Tibial nerve (tissue), 4 donors: Measurements from ENCODE around the gene RANBP9. TPM values are rescaled to one million over a fixed set of nuclear protein-coding genes. Genes with fewer than 3 reads are reported as not detected.

Experiments
- DNase-seq, 2 donors: peaks; one replicate each; pipeline ENCODE4 v3.0.0-alpha.2; 2019; ENCODE audit warnings: low spot score in 2 of 2
- H3K27ac ChIP-seq, 4 donors: fragments of 200-600 bp; sonication (generic) in 3 of 4; one replicate each; pipeline ENCODE4 v1.5.1; 2017 to 2019; ENCODE audit warnings: mild to moderate bottlenecking in 1 of 4
- H3K27me3 ChIP-seq, 2 donors: fragments of 200-600 bp; sonication (generic) in 1 of 2; one replicate each; pipeline versions ENCODE4 v1.5.1 to v1.6.0; 2017 to 2019
- H3K36me3 ChIP-seq, 3 donors: fragments of 200-600 bp; sonication (generic); one replicate each; pipeline ENCODE4 v1.5.1; 2018 to 2019
- H3K4me1 ChIP-seq, 4 donors: fragments of 200-600 bp; sonication (generic) in 3 of 4; one replicate each; pipeline ENCODE4 v1.5.1; 2017 to 2019
- H3K4me3 ChIP-seq, 4 donors: fragments of 200-600 bp; sonication (generic) in 3 of 4; one replicate each; pipeline ENCODE4 v1.5.1; 2017 to 2019; ENCODE audit warnings: mild to moderate bottlenecking in 1 of 4, moderate library complexity in 1 of 4
- H3K9me3 ChIP-seq, 4 donors: fragments of 200-600 bp; sonication (generic) in 3 of 4; one replicate each; pipeline ENCODE4 v1.5.1; 2017 to 2019
- EP300 ChIP-seq, 2 donors: sonication (generic); formaldehyde crosslinking; IDR thresholded peaks; one replicate each; pipeline ENCODE4 v1.6.1; 2017; ENCODE audit warnings: antibody characterized with exemption in 2 of 2, mild to moderate bottlenecking in 1 of 2
- POLR2A ChIP-seq, 2 donors: fragments of 450-650 bp; IDR thresholded peaks; one replicate each; pipeline ENCODE4 v1.6.1; 2017; ENCODE audit warnings: antibody characterized with exemption in 2 of 2, mild to moderate bottlenecking in 2 of 2, moderate library complexity in 2 of 2
- WGBS, 2 donors: methylation state at CpG; one replicate each; pipeline ENCODE4 v1.1.5; 2018; 5-methylcytosine and 5-hydroxymethylcytosine counted together
- total RNA-seq, 4 donors: library from RNA; depleted of rRNA; stranded (reverse); fragments of >200 nt; gene quantifications; one replicate each; pipeline ENCODE4 v1.1.0, GENCODE V29; 2016
- TF ChIP-seq, protein P1 (sequence below), 5 experiments: fragments of 200-600 bp in 3 of 5; fragments of 450-650 bp in 2 of 5; sonication (generic) in 3 of 5; IDR thresholded peaks; one replicate each; pipeline ENCODE4 v1.5.1; 2016 to 2019; ENCODE audit warnings: antibody characterized with exemption in 5 of 5, mild to moderate bottlenecking in 3 of 5, moderate library complexity in 2 of 5

Gene RANBP9
- total RNA-seq, 4 donors from 2014 or later, result 28.5 to 38.4 (median 37.7) TPM

DNA sequence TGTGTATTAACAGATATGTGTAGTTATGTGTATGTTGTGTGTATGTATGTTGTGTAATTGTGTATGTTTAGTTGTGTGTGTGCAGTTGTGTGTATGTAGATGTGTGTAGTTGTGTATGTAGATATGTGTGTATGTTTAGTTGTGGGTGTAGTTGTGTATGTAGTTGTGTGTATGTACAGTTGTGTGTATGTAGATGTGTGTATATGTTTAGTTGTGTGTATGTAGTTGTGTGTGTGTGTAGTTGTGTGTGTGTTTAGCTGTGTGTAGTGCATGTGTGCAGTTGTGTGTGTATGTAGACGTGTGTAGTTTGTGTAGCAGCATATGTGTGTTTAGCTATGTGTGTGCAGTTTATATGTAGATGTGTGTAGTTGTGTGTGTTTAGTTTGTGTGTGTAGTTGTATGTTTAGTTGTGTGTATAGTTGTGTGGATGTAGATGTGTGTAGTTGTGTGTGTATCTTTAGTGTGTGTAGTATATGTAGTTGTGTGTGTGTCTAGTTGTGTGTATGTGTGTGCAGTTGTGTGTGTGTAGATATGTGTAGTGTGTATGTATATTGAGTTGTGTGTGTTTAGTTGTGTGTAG, 121.0 kb downstream of the RANBP9 start:
- no peak for DNase-seq
- TF ChIP-seq POLR2A (IDR thresholded peaks at IDR 0.05) (no peak), EP300 (IDR thresholded peaks at IDR 0.05) (no peak)
- TF ChIP-seq, protein P1, sequence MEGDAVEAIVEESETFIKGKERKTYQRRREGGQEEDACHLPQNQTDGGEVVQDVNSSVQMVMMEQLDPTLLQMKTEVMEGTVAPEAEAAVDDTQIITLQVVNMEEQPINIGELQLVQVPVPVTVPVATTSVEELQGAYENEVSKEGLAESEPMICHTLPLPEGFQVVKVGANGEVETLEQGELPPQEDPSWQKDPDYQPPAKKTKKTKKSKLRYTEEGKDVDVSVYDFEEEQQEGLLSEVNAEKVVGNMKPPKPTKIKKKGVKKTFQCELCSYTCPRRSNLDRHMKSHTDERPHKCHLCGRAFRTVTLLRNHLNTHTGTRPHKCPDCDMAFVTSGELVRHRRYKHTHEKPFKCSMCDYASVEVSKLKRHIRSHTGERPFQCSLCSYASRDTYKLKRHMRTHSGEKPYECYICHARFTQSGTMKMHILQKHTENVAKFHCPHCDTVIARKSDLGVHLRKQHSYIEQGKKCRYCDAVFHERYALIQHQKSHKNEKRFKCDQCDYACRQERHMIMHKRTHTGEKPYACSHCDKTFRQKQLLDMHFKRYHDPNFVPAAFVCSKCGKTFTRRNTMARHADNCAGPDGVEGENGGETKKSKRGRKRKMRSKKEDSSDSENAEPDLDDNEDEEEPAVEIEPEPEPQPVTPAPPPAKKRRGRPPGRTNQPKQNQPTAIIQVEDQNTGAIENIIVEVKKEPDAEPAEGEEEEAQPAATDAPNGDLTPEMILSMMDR (IDR thresholded peaks at IDR 0.05), result no peak
- no peaks in the 10 kb centered on the region for H3K9me3 ChIP-seq
- H3K4me1 ChIP-seq, result no peaks in the 10 kb centered on the region
- H3K27ac ChIP-seq, result no peak overlapping the region
- no peak overlapping the region for H3K4me3 ChIP-seq
- 92 to 97% methylated on average over 1 of the region's 1 CpG for WGBS, 2 donors
- H3K27me3 ChIP-seq, result no peaks in the 10 kb centered on the region
- peaks cover 0 to 85% (median 5%) of the 10 kb centered on the region in 3 donors for H3K36me3 ChIP-seq

DNA sequence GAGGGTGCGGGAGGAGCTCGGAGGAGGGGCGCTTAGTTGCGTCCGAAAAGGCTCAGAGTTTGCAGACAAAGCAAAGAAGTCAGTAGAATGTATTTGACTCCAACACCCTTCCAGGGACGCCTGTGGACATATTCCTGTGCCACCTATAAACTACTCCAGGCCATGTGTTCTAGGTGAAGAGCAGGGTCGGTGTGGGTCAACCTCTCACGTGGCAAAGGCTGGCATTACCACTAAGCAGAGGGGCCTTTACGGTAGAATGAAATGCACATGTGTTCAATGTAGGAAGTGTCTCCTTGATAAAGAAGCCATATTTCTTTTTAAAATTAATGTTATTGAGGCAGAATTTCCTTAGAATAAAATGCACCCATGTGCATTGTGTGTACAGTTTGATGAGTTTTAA, 121.8 kb downstream of the RANBP9 start:
- no peak overlapping the region for H3K4me3 ChIP-seq
- peaks cover 0 to 85% (median 5%) of the 10 kb centered on the region in 3 donors for H3K36me3 ChIP-seq
- WGBS, 2 donors, result 82 to 85% methylated on average over 9 of the region's 9 CpGs
- DNase-seq, result no peak
- no peak overlapping the region for H3K27ac ChIP-seq
- H3K27me3 ChIP-seq, result no peaks in the 10 kb centered on the region
- no peaks in the 10 kb centered on the region for H3K4me1 ChIP-seq
- TF ChIP-seq POLR2A (IDR thresholded peaks at IDR 0.05) (no peak), EP300 (IDR thresholded peaks at IDR 0.05) (no peak)
- TF ChIP-seq, protein P1 (IDR thresholded peaks at IDR 0.05), result no peak
- H3K9me3 ChIP-seq, result no peaks in the 10 kb centered on the region

DNA sequence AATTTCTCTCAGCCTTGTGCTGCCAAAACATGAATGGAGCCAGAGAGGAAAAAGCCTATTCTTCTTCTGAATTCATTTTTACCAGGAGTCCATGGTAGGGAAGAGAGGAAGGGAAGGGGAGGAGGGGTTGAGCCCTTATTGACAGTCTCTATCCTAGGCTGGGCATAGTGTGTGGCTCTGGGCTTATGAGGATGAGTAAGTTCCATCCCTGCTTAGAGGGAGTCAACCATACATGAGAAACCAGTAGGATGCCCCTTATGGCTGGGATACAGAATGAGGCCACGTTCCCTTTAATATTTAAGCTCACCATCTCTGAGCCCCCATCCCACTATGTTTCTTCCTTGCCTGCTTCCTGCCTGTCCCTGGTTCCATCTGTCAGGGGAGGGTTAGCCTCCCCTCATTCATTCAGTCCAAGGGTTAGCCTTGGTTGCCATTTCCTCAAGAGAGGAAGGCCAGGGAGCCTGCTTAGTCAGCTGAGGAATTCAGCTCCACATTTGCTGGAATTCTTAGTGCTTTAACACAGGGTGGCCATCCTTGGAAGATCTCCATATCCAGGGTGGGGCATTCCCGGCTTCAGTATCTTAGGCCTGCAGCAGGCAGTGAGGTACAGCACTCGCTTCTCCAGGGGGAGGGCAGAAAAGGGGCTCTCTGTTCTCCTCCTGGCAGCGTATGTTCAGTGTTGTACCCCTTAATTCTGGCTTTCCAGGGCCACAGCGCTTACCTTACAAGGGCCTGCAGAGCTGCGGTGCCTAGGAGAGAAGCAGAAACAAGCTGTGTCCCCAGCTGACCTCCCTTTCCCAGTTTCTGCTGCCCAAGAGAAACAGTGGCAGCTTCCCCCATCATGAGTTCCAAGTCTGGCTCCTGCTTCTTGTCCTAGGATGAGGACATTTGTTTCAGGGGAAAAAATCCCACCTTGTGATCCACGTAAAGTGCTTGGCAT, 124.8 kb downstream of the RANBP9 start:
- TF ChIP-seq, protein P1 (IDR thresholded peaks at IDR 0.05), result no peak
- TF ChIP-seq EP300 (IDR thresholded peaks at IDR 0.05) (no peak), POLR2A (IDR thresholded peaks at IDR 0.05) (no peak)
- no peaks in the 10 kb centered on the region for H3K4me1 ChIP-seq
- no peaks in the 10 kb centered on the region for H3K9me3 ChIP-seq
- DNase-seq, result no peak
- peaks cover 0 to 69% (median 5%) of the 10 kb centered on the region in 3 donors for H3K36me3 ChIP-seq
- no peak overlapping the region for H3K27ac ChIP-seq
- H3K27me3 ChIP-seq, result no peaks in the 10 kb centered on the region
- H3K4me3 ChIP-seq, result no peak overlapping the region
- 95 to 96% methylated on average over 7 of the region's 7 CpGs for WGBS, 2 donors

DNA sequence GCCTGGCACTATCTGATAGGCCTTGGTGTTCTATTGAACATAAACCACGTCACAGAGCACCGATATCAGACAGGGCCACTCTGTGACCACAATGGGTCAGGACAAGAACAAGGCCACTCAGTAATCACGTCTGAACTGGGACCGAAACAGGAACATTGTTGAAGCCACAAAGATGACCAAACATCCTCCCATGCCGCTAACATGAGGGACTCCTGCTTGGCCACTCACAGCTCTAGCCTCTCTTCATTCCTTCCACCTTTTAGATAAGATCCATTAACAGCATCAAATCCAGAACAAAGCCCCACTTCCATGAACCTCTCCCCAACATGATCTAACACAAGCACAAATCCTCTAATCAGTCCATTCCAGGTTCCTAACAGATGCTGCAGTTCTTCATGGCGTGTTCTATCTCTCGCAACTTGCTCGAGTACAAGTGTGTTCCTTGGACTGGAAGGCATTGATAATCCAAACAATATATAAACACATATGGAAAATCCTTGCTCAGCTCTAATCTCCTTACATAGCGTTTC, 129.9 kb downstream of the RANBP9 start:
- Histone ChIP-seq H3K4me1 (no peaks in the 10 kb centered on the region), H3K27ac (no peak overlapping the region), H3K4me3 (no peak overlapping the region), H3K9me3 (no peaks in the 10 kb centered on the region), H3K27me3 (no peaks in the 10 kb centered on the region), H3K36me3 (peaks cover 0 to 52% (median 0%) of the 10 kb centered on the region in 3 donors)
- TF ChIP-seq, protein P1 (IDR thresholded peaks at IDR 0.05), result no peak
- TF ChIP-seq EP300 (IDR thresholded peaks at IDR 0.05) (no peak), POLR2A (IDR thresholded peaks at IDR 0.05) (no peak)
- DNase-seq, result no peak
- 85% methylated on average over 9 of the region's 9 CpGs for WGBS, 2 donors

DNA sequence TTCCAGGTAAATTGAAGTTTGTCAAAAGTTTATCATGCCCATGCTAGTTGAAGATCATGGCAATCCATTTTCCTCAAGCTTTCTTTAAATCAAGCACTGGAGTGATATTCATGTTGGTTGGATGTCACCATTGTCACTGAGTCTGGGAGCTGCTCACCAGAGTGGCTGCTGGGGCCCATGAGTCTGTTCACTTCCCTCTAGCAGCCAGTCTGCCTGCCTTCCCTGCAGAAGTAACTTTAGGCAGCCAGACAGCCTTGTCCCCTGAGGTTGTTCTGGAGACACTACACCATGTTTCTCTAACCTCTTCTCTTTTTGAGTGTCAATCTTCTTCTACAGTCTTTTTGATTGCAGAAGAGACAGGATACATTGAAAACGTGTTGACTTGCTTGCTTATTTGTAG, 131.7 kb downstream of the RANBP9 start:
- peaks cover 0 to 10% (median 0%) of the 10 kb centered on the region in 4 donors for H3K4me1 ChIP-seq
- WGBS, 2 donors, result 69 to 73% methylated on average over 1 of the region's 1 CpG
- no peaks in the 10 kb centered on the region for H3K27me3 ChIP-seq
- TF ChIP-seq, protein P1 (IDR thresholded peaks at IDR 0.05), result no peak
- H3K9me3 ChIP-seq, result no peaks in the 10 kb centered on the region
- peaks cover 0 to 38% (median 0%) of the 10 kb centered on the region in 3 donors for H3K36me3 ChIP-seq
- no peak overlapping the region for H3K4me3 ChIP-seq
- no peak for DNase-seq
- no peak overlapping the region for H3K27ac ChIP-seq
